HEK293 (cell line): ENCODE results near the gene ODF2.

Experiments used
- KLF7 ChIP-seq: fragments of 450-650 bp; formaldehyde crosslinking; IDR thresholded peaks from 2 replicates; pipeline ENCODE4 v1.5.1; 2016; ENCODE audit warnings: missing biosample characterization, missing genetic modification characterization, borderline replicate concordance
- SP2 ChIP-seq: fragments of 450-650 bp; formaldehyde crosslinking; IDR thresholded peaks from 2 replicates; pipeline ENCODE4 v1.5.1; 2016; ENCODE audit warnings: missing biosample characterization, missing genetic modification characterization
- TCF7L2 ChIP-seq: IDR thresholded peaks from 2 replicates; pipeline ENCODE4 v1.6.1; 2011; ENCODE audit warnings: low read depth, mild to moderate bottlenecking, inconsistent platforms, low read length, moderate library complexity, borderline replicate concordance
- ZBTB1 ChIP-seq: fragments of 450-650 bp; formaldehyde crosslinking; IDR thresholded peaks from 2 replicates; pipeline ENCODE4 v1.5.1; 2016; ENCODE audit warnings: missing biosample characterization, missing genetic modification characterization
- ZEB2 ChIP-seq: fragments of 450-650 bp; formaldehyde crosslinking; IDR thresholded peaks from 2 replicates; pipeline ENCODE4 v1.5.1; 2016; ENCODE audit warnings: missing biosample characterization, missing genetic modification characterization
- ZNF174 ChIP-seq: fragments of 450-650 bp; formaldehyde crosslinking; IDR thresholded peaks from 2 replicates; pipeline ENCODE4 v1.5.0; 2017; ENCODE audit warnings: missing biosample characterization, mild to moderate bottlenecking, missing genetic modification characterization
- ZNF184 ChIP-seq: fragments of 450-650 bp; IDR thresholded peaks from 2 replicates; pipeline ENCODE4 v1.5.1; 2018; ENCODE audit warnings: missing biosample characterization, mild to moderate bottlenecking, missing genetic modification characterization
- ZNF19 ChIP-seq: fragments of 450-650 bp; formaldehyde crosslinking; IDR thresholded peaks from 2 replicates; pipeline ENCODE4; 2016; ENCODE audit warnings: missing biosample characterization, missing genetic modification characterization, low read depth
- ZNF292 ChIP-seq: fragments of 450-650 bp; formaldehyde crosslinking; IDR thresholded peaks from 2 replicates; pipeline ENCODE4 v1.5.1; 2016; ENCODE audit warnings: low read depth, missing biosample characterization, missing genetic modification characterization, borderline replicate concordance
- ZNF501 ChIP-seq: fragments of 450-650 bp; formaldehyde crosslinking; IDR thresholded peaks from 2 replicates; pipeline ENCODE4 v1.5.1; 2016; ENCODE audit warnings: missing biosample characterization, missing genetic modification characterization
- ZNF561 ChIP-seq: fragments of 450-650 bp; IDR thresholded peaks from 2 replicates; pipeline ENCODE4 v1.5.1; 2018; ENCODE audit warnings: missing biosample characterization, missing genetic modification characterization, borderline replicate concordance
- TF ChIP-seq, protein P1 (sequence below): fragments of 450-650 bp; formaldehyde crosslinking; IDR thresholded peaks from 2 replicates; pipeline ENCODE4 v1.5.1; 2016; ENCODE audit warnings: missing biosample characterization, missing genetic modification characterization
- TF ChIP-seq, protein P2 (sequence below): fragments of 450-650 bp; formaldehyde crosslinking; IDR thresholded peaks from 2 replicates; pipeline ENCODE4 v1.5.1; 2016; ENCODE audit warnings: missing biosample characterization, missing genetic modification characterization

DNA sequence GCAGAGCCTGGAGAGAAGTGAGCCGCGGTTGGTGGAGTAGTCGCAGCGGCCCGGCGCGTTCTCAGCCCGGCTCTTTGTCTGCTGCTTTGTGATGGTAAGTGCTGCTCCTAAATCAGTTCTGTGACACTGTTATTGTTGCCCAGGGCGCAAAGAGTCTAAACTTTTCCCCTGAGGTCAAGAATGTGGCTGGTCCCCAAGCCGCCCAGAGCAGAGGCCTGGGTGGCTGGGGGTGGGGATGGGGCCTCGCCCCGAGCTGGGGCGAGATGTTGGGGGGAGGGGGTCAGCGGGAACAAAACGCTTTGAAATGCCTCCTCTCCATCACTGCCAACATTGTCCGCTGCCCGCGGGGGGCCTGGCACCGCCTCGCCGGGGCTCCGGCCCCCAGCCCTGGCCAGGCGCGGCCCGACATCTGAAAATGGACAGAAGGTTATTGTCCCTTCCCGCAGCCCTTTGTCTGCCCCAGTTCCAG, 46.8 kb upstream of the ODF2 start:
- no peak for TF ChIP-seq ZNF292 (tag by site-specific recombination)
- TF ChIP-seq, protein P1, sequence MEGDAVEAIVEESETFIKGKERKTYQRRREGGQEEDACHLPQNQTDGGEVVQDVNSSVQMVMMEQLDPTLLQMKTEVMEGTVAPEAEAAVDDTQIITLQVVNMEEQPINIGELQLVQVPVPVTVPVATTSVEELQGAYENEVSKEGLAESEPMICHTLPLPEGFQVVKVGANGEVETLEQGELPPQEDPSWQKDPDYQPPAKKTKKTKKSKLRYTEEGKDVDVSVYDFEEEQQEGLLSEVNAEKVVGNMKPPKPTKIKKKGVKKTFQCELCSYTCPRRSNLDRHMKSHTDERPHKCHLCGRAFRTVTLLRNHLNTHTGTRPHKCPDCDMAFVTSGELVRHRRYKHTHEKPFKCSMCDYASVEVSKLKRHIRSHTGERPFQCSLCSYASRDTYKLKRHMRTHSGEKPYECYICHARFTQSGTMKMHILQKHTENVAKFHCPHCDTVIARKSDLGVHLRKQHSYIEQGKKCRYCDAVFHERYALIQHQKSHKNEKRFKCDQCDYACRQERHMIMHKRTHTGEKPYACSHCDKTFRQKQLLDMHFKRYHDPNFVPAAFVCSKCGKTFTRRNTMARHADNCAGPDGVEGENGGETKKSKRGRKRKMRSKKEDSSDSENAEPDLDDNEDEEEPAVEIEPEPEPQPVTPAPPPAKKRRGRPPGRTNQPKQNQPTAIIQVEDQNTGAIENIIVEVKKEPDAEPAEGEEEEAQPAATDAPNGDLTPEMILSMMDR (tag by site-specific recombination), result no peak
- TF ChIP-seq ZEB2, result no peak
- TF ChIP-seq, protein P2, sequence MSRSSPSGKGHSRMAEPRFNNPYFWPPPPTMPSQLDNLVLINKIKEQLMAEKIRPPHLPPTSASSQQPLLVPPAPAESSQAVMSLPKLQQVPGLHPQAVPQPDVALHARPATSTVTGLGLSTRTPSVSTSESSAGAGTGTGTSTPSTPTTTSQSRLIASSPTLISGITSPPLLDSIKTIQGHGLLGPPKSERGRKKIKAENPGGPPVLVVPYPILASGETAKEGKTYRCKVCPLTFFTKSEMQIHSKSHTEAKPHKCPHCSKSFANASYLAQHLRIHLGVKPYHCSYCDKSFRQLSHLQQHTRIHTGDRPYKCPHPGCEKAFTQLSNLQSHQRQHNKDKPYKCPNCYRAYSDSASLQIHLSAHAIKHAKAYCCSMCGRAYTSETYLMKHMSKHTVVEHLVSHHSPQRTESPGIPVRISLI (tag by site-specific recombination), result no peak
- no peak for TF ChIP-seq ZNF174
- no peak for TF ChIP-seq ZBTB1
- no peak for TF ChIP-seq ZNF184 (tag by site-specific recombination)
- TF ChIP-seq KLF7 (tag by site-specific recombination), result no peak
- no peak for TF ChIP-seq SP2 (tag by site-specific recombination)
- TF ChIP-seq ZNF561 (tag by site-specific recombination), result no peak
- TF ChIP-seq ZNF501 (tag by site-specific recombination), result no peak
- no peak for TF ChIP-seq TCF7L2
- no peak for TF ChIP-seq ZNF19
